ENCODE measurements around the gene SPOCK2. TPM values are rescaled to one million over a fixed set of nuclear protein-coding genes. Genes with fewer than 3 reads are reported as not detected.

SPOCK2 gene
- polyA plus RNA-seq, 1 experiment: 0.02 TPM

DNA sequence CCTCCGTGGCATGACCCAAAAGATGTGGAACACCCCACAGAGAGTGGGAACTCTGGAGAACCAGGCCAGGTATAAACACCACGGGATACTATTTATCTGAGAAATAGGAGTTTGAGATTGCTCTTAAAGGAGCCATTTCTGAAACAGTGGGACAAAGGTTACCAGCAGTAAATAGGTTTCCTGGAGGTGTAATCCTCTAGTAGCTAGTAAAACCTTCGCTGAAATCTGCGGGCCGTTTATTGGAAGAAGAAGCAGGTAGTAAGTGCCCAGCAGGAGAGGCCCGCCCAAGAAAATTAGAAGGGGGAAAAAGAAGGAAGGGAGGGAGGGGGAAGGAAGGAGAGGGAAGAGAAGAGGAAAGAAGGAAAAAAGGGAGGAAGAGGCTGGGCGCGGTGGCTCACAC is 72.5 kb downstream of the SPOCK2 start:
- no peaks in the 10 kb centered on the region for H3K9me3 ChIP-seq (ENCODE audit: control insufficient read depth, insufficient read depth, low read length)
- H3K4me3 ChIP-seq (ENCODE audit: low read depth, low read length): no peak overlapping the region
- H3K27ac ChIP-seq (ENCODE audit: low read depth, low read length): no peak overlapping the region
- peaks cover 4% of the 10 kb centered on the region for H3K27me3 ChIP-seq (ENCODE audit: control insufficient read depth, insufficient read depth, low read length)
- ChIA-PET POLR2A (interaction anchor here (0.7 kb wide), 1 partner anchor 715 kb away, joined by 6 read pairs; no protein-coding TSS in a partner anchor), CTCF (no interaction called here)
- TF ChIP-seq, protein P1, sequence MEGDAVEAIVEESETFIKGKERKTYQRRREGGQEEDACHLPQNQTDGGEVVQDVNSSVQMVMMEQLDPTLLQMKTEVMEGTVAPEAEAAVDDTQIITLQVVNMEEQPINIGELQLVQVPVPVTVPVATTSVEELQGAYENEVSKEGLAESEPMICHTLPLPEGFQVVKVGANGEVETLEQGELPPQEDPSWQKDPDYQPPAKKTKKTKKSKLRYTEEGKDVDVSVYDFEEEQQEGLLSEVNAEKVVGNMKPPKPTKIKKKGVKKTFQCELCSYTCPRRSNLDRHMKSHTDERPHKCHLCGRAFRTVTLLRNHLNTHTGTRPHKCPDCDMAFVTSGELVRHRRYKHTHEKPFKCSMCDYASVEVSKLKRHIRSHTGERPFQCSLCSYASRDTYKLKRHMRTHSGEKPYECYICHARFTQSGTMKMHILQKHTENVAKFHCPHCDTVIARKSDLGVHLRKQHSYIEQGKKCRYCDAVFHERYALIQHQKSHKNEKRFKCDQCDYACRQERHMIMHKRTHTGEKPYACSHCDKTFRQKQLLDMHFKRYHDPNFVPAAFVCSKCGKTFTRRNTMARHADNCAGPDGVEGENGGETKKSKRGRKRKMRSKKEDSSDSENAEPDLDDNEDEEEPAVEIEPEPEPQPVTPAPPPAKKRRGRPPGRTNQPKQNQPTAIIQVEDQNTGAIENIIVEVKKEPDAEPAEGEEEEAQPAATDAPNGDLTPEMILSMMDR (IDR thresholded peaks at IDR 0.05; ENCODE audit: low read depth, low read length): no peak
- DNase-seq (ENCODE audit: low read depth, low spot score): no peak

DNA sequence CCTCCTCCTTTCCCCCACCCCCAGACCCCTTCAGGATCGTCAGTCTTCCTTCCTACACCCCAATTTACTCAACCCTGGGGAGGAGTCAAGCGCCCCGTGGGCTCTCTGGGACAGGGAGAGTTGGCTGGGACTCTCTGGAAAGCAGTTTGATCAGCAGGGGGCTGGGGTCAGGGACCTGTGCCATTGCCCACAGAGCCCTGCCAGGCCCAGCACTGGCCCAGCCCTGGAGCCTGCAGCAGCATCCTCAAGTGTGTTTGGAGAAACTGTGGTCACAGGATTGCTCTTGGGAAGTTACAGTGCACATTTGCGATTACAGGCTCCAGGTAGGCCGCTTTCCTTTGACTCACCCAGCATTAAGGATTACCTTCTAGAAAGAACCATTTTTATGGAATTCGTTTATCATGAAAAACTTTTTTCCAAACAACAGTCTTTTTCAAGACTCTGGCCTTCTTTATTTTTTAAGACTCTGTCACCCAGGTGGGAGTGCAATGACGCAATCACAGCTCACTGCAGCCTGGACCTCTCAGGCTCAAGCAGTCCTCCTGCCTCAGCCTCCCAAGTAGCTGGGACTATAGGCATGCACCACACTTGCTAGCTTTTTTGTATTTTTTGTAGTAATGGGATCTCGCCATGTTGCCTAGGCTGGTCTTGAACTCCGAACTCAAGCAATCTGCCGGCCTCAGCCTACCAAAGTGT is 73.4 kb downstream of the SPOCK2 start:
- CTCF ChIA-PET: interaction anchor here (1.9 kb wide), 2 partner anchors 33 to 119 kb away, joined by 7 read pairs; no protein-coding TSS in a partner anchor
- H3K27ac ChIP-seq (ENCODE audit: low read depth, low read length): no peak overlapping the region
- TF ChIP-seq, protein P1 (IDR thresholded peaks at IDR 0.05; ENCODE audit: low read depth, low read length): no peak
- H3K4me3 ChIP-seq (ENCODE audit: low read depth, low read length): no peak overlapping the region
- no peaks in the 10 kb centered on the region for H3K9me3 ChIP-seq (ENCODE audit: control insufficient read depth, insufficient read depth, low read length)
- DNase-seq (ENCODE audit: low read depth, low spot score): no peak
- POLR2A ChIA-PET: no interaction called here
- H3K27me3 ChIP-seq (ENCODE audit: control insufficient read depth, insufficient read depth, low read length): peaks cover 3% of the 10 kb centered on the region

DNA sequence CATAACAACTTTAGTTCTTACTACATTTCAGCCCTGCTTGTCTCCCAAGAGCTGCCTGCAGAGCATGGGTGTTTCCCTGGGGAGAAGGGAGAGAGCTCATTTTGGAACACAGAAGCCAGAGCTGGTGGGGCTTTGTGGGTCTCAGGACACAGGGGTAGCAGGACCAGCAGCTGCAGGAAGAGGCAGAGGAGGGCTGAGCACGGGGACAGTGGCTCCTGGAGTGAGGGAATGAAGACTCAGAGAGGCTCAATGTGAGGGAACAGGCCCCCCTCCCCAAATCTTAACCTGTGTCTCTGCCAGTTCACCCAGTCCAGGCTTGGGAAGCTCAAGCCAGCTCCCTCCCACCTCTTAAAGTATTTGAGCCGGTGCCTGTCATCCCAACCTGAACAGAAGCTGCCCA is 74.2 kb downstream of the SPOCK2 start:
- ChIA-PET CTCF (interaction anchor here (1.9 kb wide), 2 partner anchors 34 to 118 kb away, joined by 7 read pairs; no protein-coding TSS in a partner anchor), POLR2A (no interaction called here)
- Histone ChIP-seq H3K4me3 (ENCODE audit: low read depth, low read length) (no peak overlapping the region), H3K9me3 (ENCODE audit: control insufficient read depth, insufficient read depth, low read length) (no peaks in the 10 kb centered on the region), H3K27ac (ENCODE audit: low read depth, low read length) (no peak overlapping the region), H3K27me3 (ENCODE audit: control insufficient read depth, insufficient read depth, low read length) (peaks cover 3% of the 10 kb centered on the region)
- TF ChIP-seq, protein P1 (IDR thresholded peaks at IDR 0.05; ENCODE audit: low read depth, low read length): no peak
- no peak for DNase-seq (ENCODE audit: low read depth, low spot score)

DNA sequence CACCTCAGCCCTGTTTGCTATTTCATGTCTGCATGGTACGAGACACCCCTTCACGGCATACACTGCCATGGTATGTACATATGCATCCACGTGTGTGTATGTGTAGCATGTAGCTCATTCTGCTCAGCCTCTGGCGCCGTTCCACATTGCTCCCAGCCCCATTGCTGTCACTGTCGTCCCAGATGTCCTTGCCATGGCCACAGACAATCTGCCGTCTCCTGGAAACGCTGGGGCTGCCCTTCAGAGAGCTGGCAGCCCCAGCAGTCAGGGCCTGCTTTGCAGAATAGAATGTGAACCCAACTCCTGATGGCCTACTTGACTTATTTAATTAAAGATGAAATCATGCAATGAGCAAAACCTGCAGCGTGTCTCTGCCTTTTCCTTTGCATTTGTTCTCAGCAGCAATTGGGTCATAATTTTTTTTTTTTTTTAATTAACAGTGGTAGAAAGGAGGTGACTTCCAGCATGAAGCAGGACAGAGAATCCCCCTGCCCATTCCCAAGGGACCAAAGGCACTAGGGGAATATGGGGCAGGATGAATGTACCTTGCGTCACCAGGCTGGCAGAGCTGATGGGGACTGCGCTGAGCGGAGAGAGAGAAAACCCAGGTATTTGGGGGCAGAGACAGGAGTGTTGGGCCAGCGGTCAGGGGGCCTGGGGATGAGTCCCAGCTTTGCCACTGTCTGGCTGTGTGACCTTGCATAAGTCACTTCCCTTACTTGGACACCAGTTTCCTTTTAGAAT is 75.0 kb downstream of the SPOCK2 start:
- DNase-seq (ENCODE audit: low read depth, low spot score): no peak
- CTCF ChIA-PET: interaction anchor here (0.9 to 1.9 kb wide), 3 partner anchors 35 to 117 kb away, joined by 4 to 7 read pairs (median 7); no protein-coding TSS in a partner anchor
- POLR2A ChIA-PET: no interaction called here
- Histone ChIP-seq H3K27me3 (ENCODE audit: control insufficient read depth, insufficient read depth, low read length) (peaks cover 3% of the 10 kb centered on the region), H3K27ac (ENCODE audit: low read depth, low read length) (no peak overlapping the region), H3K4me3 (ENCODE audit: low read depth, low read length) (no peak overlapping the region), H3K9me3 (ENCODE audit: control insufficient read depth, insufficient read depth, low read length) (no peaks in the 10 kb centered on the region; the same call in 1 of the 2 replicates)
- TF ChIP-seq, protein P1 (IDR thresholded peaks at IDR 0.05; ENCODE audit: low read depth, low read length): no peak

DNA sequence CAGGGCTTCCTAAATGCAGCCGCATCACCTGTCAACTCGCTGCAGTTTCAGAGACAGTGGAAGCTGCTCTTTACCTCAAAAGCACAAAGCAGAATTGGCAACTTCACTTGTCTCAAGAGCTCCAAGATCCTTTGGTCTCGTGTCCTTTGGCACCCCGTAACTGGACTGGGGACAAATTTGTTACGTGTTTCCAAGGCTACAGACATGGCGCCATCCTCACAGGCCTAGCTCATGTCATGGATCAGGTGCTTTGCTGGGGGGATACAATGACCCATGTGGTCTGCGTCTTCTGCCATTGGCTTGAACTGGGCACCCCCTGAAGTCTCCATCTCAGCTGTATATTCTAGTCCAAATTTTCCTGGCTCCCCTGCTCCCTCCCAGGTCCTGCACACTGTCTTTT is 75.6 kb downstream of the SPOCK2 start:
- TF ChIP-seq, protein P1 (IDR thresholded peaks at IDR 0.05; ENCODE audit: low read depth, low read length): no peak
- CTCF ChIA-PET: interaction anchor here (0.9 kb wide), 1 partner anchor 36 kb away, joined by 4 read pairs; no protein-coding TSS in a partner anchor
- POLR2A ChIA-PET: no interaction called here
- H3K27me3 ChIP-seq (ENCODE audit: control insufficient read depth, insufficient read depth, low read length): peaks cover 3% of the 10 kb centered on the region
- H3K4me3 ChIP-seq (ENCODE audit: low read depth, low read length): no peak overlapping the region
- DNase-seq (ENCODE audit: low read depth, low spot score): no peak
- H3K9me3 ChIP-seq (ENCODE audit: control insufficient read depth, insufficient read depth, low read length): no peaks in the 10 kb centered on the region; the same call in 1 of the 2 replicates
- no peak overlapping the region for H3K27ac ChIP-seq (ENCODE audit: low read depth, low read length)

Data from AG04450 (cell line).